Natural killer cell (primary cell): ENCODE results near the gene CEP112. TPM values are rescaled to one million over a fixed set of nuclear protein-coding genes. Genes with fewer than 3 reads are reported as not detected.

Experiments
- ATAC-seq, 3 donors: fragments of 150-1000 bp in 2 of 3; fragments of 200-7000 bp in 1 of 3; cut with Tn5 transposase; 1 replicate in 1 of 3; 2 replicates in 2 of 3; pipeline ENCODE4 v1.10.0; 2021; ENCODE audit warnings: mild to moderate bottlenecking in 2 of 3, moderate library complexity in 2 of 3
- DNase-seq, 2 donors: peaks; one replicate each; pipeline versions ENCODE4 v3.0.0 to v3.0.0-alpha.2; 2013 to 2021; ENCODE audit warnings: mixed read lengths in 1 of 2
- H3K27ac ChIP-seq: one replicate; pipeline ENCODE4 v1.5.1; 2013; ENCODE audit warnings: mild to moderate bottlenecking, low read length
- H3K27me3 ChIP-seq: one replicate; pipeline ENCODE4 v1.6.1; 2013; ENCODE audit warnings: low read length; ENCODE audit not compliant: control insufficient read depth, insufficient read depth
- H3K36me3 ChIP-seq: one replicate; pipeline ENCODE4 v1.6.1; 2013; ENCODE audit warnings: low read length; ENCODE audit not compliant: control insufficient read depth, insufficient read depth
- H3K4me1 ChIP-seq: one replicate; pipeline ENCODE4 v1.6.1; 2013; ENCODE audit warnings: low read length; ENCODE audit not compliant: control insufficient read depth, insufficient read depth
- H3K4me3 ChIP-seq: one replicate; pipeline ENCODE4 v1.5.1; 2013; ENCODE audit warnings: low read length
- H3K9me3 ChIP-seq: one replicate; pipeline ENCODE4 v1.6.1; 2013; ENCODE audit warnings: low read length; ENCODE audit not compliant: control insufficient read depth, insufficient read depth
- H3K27ac Mint-ChIP-seq, 2 donors: one replicate each; pipeline ENCODE4 v1.8.0; 2022; ENCODE audit warnings: mild to moderate bottlenecking in 2 of 2, mixed read lengths in 2 of 2, moderate library complexity in 1 of 2
- H3K27me3 Mint-ChIP-seq, 2 donors: one replicate each; pipeline ENCODE4 v1.8.0; 2022; ENCODE audit warnings: low read depth in 2 of 2, mixed read lengths in 2 of 2
- H3K36me3 Mint-ChIP-seq: one replicate; pipeline ENCODE4 v1.8.0; 2022; ENCODE audit warnings: mixed read lengths
- H3K4me1 Mint-ChIP-seq, 2 donors: one replicate each; pipeline ENCODE4 v1.8.0; 2022; ENCODE audit warnings: mixed read lengths in 2 of 2
- H3K4me3 Mint-ChIP-seq: one replicate; pipeline ENCODE4 v1.8.0; 2022; ENCODE audit warnings: mild to moderate bottlenecking, moderate library complexity, mixed read lengths
- H3K9me3 Mint-ChIP-seq, 2 donors: one replicate each; pipeline ENCODE4 v1.8.0; 2022; ENCODE audit warnings: mixed read lengths in 2 of 2
- WGBS: methylation state at CpG from one replicate; pipeline ENCODE4 v1.1.7; 2013; ENCODE audit warnings: missing lambda C conversion rate; ENCODE audit not compliant: insufficient coverage; 5-methylcytosine and 5-hydroxymethylcytosine counted together
- intact Hi-C: fragments of 100-400 bp; cut with micrococcal nuclease; formaldehyde crosslinking; loops from one replicate; pipeline ENCODE4 v1.14.2; 2022
- total RNA-seq, 4 donors: library from RNA; stranded (reverse); fragments of 120-200 nt in 1 of 4; gene quantifications; one replicate each; pipeline versions ENCODE4 v1.2.3 to v1.2.4, GENCODE V29; 2013 to 2022
- TF ChIP-seq, protein P1 (sequence below): fragments of 200-600 bp; IDR thresholded peaks from one replicate; pipeline ENCODE4 v1.8.0; 2022; ENCODE audit warnings: antibody characterized with exemption

Gene CEP112
- total RNA-seq, 3 donors from 2014 or later (not counting 1 experiment from before 2014, with no cell fraction given): 0.60 to 1.1 (median 0.85) TPM

DNA sequence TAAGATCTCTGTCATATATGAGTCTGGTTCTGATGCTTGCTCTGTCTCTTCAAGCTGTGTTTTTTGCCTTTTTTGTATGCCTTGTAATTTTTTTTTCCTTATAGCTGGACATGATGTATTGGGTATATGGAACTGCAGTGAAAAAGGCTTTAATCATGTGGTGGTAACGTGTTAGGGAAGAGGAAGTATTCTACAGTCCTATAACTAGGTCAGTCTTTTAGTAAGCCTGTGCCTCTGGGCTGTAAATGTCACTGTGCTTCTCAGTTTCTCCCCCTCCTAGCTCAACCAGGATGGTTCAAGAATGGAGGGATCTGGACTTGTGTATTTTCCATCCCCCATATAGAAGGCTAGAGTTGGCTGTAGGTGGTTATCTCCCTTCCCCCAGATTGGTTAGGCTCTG, 428.1 kb downstream of the CEP112 start:
- Histone ChIP-seq H3K27ac (no peak overlapping the region), H3K36me3 (no peaks in the 10 kb centered on the region), H3K4me3 (no peak overlapping the region), H3K9me3 (no peaks in the 10 kb centered on the region), H3K4me1 (no peaks in the 10 kb centered on the region), H3K27me3 (no peaks in the 10 kb centered on the region)
- DNase-seq (no peak), ATAC-seq (no peak)
- Mint-ChIP-seq H3K9me3 (no peaks in the 10 kb centered on the region), H3K27ac (no peak overlapping the region), H3K4me3 (no peak overlapping the region), H3K27me3 (peaks cover 17 to 21% of the 10 kb centered on the region in 2 donors), H3K4me1 (no peaks in the 10 kb centered on the region), H3K36me3 (no peaks in the 10 kb centered on the region)
- 29% methylated on average over 1 of the region's 1 CpG for WGBS
- intact Hi-C loops: no loop called here
- TF ChIP-seq, protein P1, sequence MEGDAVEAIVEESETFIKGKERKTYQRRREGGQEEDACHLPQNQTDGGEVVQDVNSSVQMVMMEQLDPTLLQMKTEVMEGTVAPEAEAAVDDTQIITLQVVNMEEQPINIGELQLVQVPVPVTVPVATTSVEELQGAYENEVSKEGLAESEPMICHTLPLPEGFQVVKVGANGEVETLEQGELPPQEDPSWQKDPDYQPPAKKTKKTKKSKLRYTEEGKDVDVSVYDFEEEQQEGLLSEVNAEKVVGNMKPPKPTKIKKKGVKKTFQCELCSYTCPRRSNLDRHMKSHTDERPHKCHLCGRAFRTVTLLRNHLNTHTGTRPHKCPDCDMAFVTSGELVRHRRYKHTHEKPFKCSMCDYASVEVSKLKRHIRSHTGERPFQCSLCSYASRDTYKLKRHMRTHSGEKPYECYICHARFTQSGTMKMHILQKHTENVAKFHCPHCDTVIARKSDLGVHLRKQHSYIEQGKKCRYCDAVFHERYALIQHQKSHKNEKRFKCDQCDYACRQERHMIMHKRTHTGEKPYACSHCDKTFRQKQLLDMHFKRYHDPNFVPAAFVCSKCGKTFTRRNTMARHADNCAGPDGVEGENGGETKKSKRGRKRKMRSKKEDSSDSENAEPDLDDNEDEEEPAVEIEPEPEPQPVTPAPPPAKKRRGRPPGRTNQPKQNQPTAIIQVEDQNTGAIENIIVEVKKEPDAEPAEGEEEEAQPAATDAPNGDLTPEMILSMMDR: no peak

DNA sequence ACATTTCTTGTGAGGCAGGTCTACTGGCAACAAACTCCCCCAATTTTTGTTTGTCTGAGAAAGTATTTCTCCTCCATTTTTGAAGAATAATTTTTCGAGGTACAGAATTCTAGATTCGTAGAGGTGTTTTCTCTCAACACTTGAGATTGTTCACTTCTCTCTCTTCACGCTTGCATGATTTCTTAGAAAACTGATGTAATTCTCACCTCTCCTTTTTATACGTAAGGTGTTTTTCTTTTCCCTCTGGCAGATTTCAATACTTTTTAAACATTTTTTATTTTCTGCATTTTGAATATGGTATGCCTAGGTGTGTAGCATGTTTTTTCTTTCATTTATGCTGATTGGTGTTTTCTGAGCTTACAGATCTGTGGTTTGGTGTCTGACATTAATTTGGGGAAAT, 429.0 kb downstream of the CEP112 start:
- Histone ChIP-seq H3K9me3 (no peaks in the 10 kb centered on the region), H3K27me3 (no peaks in the 10 kb centered on the region), H3K27ac (no peak overlapping the region), H3K36me3 (no peaks in the 10 kb centered on the region), H3K4me1 (no peaks in the 10 kb centered on the region), H3K4me3 (no peak overlapping the region)
- intact Hi-C loops: no loop called here
- no peaks in the 10 kb centered on the region for H3K36me3 Mint-ChIP-seq
- H3K4me3 Mint-ChIP-seq: no peak overlapping the region
- no peak for DNase-seq
- H3K27ac Mint-ChIP-seq: no peak overlapping the region
- no peaks in the 10 kb centered on the region for H3K4me1 Mint-ChIP-seq
- 97% methylated on average over 4 of the region's 4 CpGs for WGBS
- no peak for ATAC-seq
- H3K27me3 Mint-ChIP-seq: peaks cover 17 to 21% of the 10 kb centered on the region in 2 donors
- TF ChIP-seq, protein P1: no peak
- H3K9me3 Mint-ChIP-seq: no peaks in the 10 kb centered on the region

DNA sequence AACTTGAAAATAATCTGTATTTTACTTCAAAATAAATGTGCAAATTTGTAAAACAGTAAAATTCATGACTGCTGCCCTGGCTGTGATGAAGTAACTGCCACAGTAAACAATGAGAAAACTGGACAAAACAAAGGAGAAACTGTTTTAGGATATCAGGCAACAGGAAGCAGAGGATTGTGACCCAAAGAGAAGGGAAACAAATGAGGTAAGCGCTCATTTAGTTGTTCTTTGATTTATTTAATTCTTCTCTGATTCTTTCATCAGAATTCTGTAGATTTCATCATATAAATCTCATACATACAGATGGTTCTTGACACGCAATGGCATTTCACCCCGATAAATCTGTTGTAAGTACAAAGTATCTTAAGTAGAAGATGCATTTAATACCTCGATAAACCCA, 432.4 kb downstream of the CEP112 start:
- no peaks in the 10 kb centered on the region for H3K36me3 Mint-ChIP-seq
- no peaks in the 10 kb centered on the region for H3K4me1 Mint-ChIP-seq
- H3K4me3 Mint-ChIP-seq: no peak overlapping the region
- Histone ChIP-seq H3K4me3 (no peak overlapping the region), H3K36me3 (no peaks in the 10 kb centered on the region), H3K27ac (no peak overlapping the region), H3K4me1 (no peaks in the 10 kb centered on the region), H3K9me3 (no peaks in the 10 kb centered on the region), H3K27me3 (no peaks in the 10 kb centered on the region)
- H3K27ac Mint-ChIP-seq: no peak overlapping the region
- TF ChIP-seq, protein P1: no peak
- WGBS: 98% methylated on average over 3 of the region's 4 CpGs
- intact Hi-C loops: no loop called here
- DNase-seq (no peak), ATAC-seq (no peak)
- H3K27me3 Mint-ChIP-seq: peaks cover 0 to 14% of the 10 kb centered on the region in 2 donors
- H3K9me3 Mint-ChIP-seq: no peaks in the 10 kb centered on the region

DNA sequence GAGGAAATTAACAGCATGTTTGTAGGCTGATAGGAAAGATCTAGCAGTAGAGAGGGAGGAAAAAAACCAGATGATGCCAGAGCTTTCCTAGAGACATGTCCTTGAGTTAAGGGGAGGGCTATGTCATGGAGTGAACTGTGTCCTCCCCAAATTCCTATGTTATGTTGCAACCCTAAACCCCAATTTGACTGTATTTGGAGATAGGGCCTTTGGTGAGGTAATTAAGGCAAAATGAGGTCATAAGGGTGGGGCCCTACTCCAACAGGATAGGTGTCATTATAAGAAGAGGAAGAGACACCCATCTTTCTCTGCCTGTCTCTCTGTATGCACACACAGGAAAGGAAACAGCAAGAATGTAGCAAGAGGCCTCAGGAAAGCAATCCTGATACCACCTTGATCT, 435.2 kb downstream of the CEP112 start:
- no peaks in the 10 kb centered on the region for H3K4me1 ChIP-seq
- no peak overlapping the region for H3K4me3 ChIP-seq
- intact Hi-C loops: no loop called here
- no peaks in the 10 kb centered on the region for H3K36me3 ChIP-seq
- ATAC-seq (no peak), DNase-seq (no peak)
- H3K9me3 Mint-ChIP-seq: no peaks in the 10 kb centered on the region
- no peak overlapping the region for H3K4me3 Mint-ChIP-seq
- TF ChIP-seq, protein P1: no peak
- H3K9me3 ChIP-seq: no peaks in the 10 kb centered on the region
- no peaks in the 10 kb centered on the region for H3K36me3 Mint-ChIP-seq
- H3K27me3 ChIP-seq: no peaks in the 10 kb centered on the region
- H3K27ac ChIP-seq: no peak overlapping the region
- no peaks in the 10 kb centered on the region for H3K4me1 Mint-ChIP-seq
- H3K27me3 Mint-ChIP-seq: peaks cover 0 to 8% of the 10 kb centered on the region in 2 donors
- H3K27ac Mint-ChIP-seq: no peak overlapping the region
